Kidney (tissue), 14 donors: Measurements from ENCODE around the gene RHOC. TPM values are rescaled to one million over a fixed set of nuclear protein-coding genes. Genes with fewer than 3 reads are reported as not detected.

ENCODE experiments used
- DNase-seq, 5 donors: peaks; one replicate each; pipeline ENCODE4 v3.0.0-alpha.2; 2013 to 2020
- FAIRE-seq: peaks from 2 replicates; lab custom pipeline; 2012; peaks lifted over from hg19 to GRCh38; lab: Jason Lieb, UNC
- H3K27ac ChIP-seq, 2 donors: one replicate each; pipeline ENCODE4 v1.7.0; 2013; ENCODE audit warnings: low read depth in 2 of 2, low read length in 2 of 2, inconsistent platforms in 1 of 2
- H3K27me3 ChIP-seq: one replicate; pipeline ENCODE4 v1.7.1; 2013; ENCODE audit warnings: low read length, inconsistent platforms; ENCODE audit not compliant: control insufficient read depth, insufficient read depth
- H3K36me3 ChIP-seq, 3 donors: one replicate each; pipeline versions ENCODE4 v1.7.0 to v1.7.1; 2013; ENCODE audit warnings: low read length in 3 of 3, control low read depth in 1 of 3, inconsistent platforms in 1 of 3; ENCODE audit not compliant: insufficient read depth in 3 of 3, control insufficient read depth in 2 of 3
- H3K4me1 ChIP-seq, 3 donors: one replicate each; pipeline versions ENCODE4 v1.7.0 to v1.7.1; 2013; ENCODE audit warnings: low read length in 3 of 3, inconsistent platforms in 1 of 3, low read depth in 1 of 3; ENCODE audit not compliant: control insufficient read depth in 2 of 3, insufficient read depth in 2 of 3
- H3K4me3 ChIP-seq, 3 donors: one replicate each; pipeline versions ENCODE4 v1.7.0 to v1.8.1; 2013; ENCODE audit warnings: low read length in 3 of 3, control low read depth in 1 of 3, inconsistent platforms in 1 of 3
- H3K9ac ChIP-seq, 3 donors: one replicate each; pipeline versions ENCODE4 v1.7.0 to v1.7.1; 2013; ENCODE audit warnings: low read length in 3 of 3, control low read depth in 1 of 3, inconsistent platforms in 1 of 3
- H3K9me3 ChIP-seq, 3 donors: one replicate each; pipeline versions ENCODE4 v1.7.0 to v1.7.1; 2013; ENCODE audit warnings: low read length in 3 of 3, control low read depth in 1 of 3, inconsistent platforms in 1 of 3; ENCODE audit not compliant: control insufficient read depth in 2 of 3, insufficient read depth in 1 of 3
- intact Hi-C: fragments of 100-400 bp; cut with DNase I; formaldehyde crosslinking; loops from one replicate; pipeline ENCODE4 v1.11.1; 2022
- polyA plus RNA-seq: library from polyadenylated mRNA; stranded (reverse); fragments of 350-450 nt; fragmentation: Illumina TruSeq; extraction: RNeasy Lipid Tissue Mini Kit (QIAGEN cat#74804); gene quantifications from one replicate; pipeline ENCODE4 v1.2.3, GENCODE V29; 2014; ENCODE audit warnings: low read depth, low replicate concordance; ENCODE audit not compliant: insufficient read depth
- total RNA-seq: library from RNA; stranded (reverse); fragmentation: NEBNext Ultra II Directional; extraction: Animal tissue kit (Norgen Biotek cat#: 25700); gene quantifications from one replicate; pipeline ENCODE4 v1.2.1, GENCODE V29; 2021
- TF ChIP-seq, protein P1 (sequence below): IDR thresholded peaks from 3 replicates; pipeline ENCODE4 v1.5.1; 2012; ENCODE audit warnings: mild to moderate bottlenecking, moderate library complexity, borderline replicate concordance; ENCODE audit not compliant: insufficient read depth; ENCODE audit errors: extremely low read depth
- donor health status: control.
- donor health status: control.
- donor health status: control.
- donor health status: control.
- donor health status: control.
- donor health status: DM: yes; HTN: yes; CAD: no.
- donor health status: Normal renal cell carcinoma (clear cell type).

The RHOC gene
- total and polyA plus RNA-seq, 2 donors from 2014 or later = 270 to 501 TPM

DNA sequence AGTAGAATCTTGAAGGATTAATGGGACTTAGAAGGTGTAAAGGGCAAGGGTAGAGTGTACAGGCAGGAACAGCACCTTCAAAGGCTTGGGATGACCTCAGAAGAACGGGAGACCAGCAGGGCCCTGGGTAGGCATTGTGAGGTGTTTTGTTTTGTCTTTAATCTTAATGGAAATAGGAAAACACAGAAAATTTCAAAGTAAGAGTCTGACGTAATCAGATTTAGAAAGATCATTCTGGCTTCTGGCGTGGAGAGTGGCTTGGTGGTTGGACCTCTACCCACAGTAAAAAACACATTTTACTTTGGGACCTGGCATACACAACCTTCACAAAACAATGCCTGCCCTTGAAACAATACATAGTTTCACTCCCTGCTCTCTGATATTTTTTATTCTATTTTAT is 28.3 kb downstream of the RHOC start:
- H3K4me3 ChIP-seq = no peak overlapping the region
- no peak overlapping the region for H3K9ac ChIP-seq
- H3K9me3 ChIP-seq = no peaks in the 10 kb centered on the region
- intact Hi-C loops = no loop called here
- H3K27me3 ChIP-seq = no peaks in the 10 kb centered on the region
- no peak for DNase-seq
- no peak overlapping the region for H3K27ac ChIP-seq
- peaks cover 0 to 4% (median 0%) of the 10 kb centered on the region in 3 donors for H3K36me3 ChIP-seq
- peaks cover 7 to 14% (median 9%) of the 10 kb centered on the region in 3 donors for H3K4me1 ChIP-seq
- no peak for FAIRE-seq
- TF ChIP-seq, protein P1, sequence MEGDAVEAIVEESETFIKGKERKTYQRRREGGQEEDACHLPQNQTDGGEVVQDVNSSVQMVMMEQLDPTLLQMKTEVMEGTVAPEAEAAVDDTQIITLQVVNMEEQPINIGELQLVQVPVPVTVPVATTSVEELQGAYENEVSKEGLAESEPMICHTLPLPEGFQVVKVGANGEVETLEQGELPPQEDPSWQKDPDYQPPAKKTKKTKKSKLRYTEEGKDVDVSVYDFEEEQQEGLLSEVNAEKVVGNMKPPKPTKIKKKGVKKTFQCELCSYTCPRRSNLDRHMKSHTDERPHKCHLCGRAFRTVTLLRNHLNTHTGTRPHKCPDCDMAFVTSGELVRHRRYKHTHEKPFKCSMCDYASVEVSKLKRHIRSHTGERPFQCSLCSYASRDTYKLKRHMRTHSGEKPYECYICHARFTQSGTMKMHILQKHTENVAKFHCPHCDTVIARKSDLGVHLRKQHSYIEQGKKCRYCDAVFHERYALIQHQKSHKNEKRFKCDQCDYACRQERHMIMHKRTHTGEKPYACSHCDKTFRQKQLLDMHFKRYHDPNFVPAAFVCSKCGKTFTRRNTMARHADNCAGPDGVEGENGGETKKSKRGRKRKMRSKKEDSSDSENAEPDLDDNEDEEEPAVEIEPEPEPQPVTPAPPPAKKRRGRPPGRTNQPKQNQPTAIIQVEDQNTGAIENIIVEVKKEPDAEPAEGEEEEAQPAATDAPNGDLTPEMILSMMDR = no peak

DNA sequence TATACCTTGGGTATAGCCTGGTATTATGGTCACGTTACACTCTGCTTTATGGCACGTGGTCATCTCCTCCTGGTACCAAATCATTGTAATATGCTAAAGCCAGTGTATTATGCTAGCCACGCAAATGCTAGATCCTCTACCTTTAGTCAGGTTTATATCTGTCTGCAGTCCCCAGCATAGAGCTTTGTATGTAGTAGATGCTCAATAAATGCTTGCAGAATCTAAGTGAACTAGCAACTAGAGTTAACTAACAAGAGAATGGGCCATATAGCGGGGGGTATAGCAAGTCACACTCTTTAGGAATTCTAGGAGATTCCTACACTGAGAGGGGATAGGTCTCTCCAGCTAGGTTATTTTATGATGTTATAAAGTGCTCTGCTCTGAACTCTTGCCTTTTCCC is 29.4 kb downstream of the RHOC start:
- H3K36me3 ChIP-seq = peaks cover 0 to 4% (median 0%) of the 10 kb centered on the region in 3 donors
- no peaks in the 10 kb centered on the region for H3K9me3 ChIP-seq
- H3K9ac ChIP-seq = no peak overlapping the region
- peaks cover 9 to 16% (median 9%) of the 10 kb centered on the region in 3 donors for H3K4me1 ChIP-seq
- FAIRE-seq (no peak), DNase-seq (no peak)
- no peaks in the 10 kb centered on the region for H3K27me3 ChIP-seq
- no peak overlapping the region for H3K27ac ChIP-seq
- TF ChIP-seq, protein P1 = no peak
- intact Hi-C loops = no loop called here
- no peak overlapping the region for H3K4me3 ChIP-seq

DNA sequence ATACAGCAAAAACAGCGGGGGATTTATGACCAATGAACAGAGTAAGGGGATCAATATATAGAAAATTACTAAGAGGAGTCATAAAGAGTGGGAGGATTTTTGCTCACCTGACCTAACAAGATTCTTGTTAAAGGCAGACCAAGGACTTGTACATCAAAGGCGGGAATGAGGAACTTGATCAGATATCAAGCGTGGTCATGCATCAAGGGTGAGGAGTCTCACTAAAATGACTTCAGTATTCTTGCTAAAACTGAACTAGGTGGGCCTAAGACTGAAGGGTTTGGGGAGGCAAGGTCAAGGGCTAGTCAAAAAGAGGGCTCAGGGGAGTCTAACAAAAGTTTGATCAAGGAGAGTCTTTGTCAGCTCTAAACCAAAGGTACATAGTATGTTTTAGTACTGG is 30.4 kb downstream of the RHOC start:
- intact Hi-C loops = no loop called here
- no peaks in the 10 kb centered on the region for H3K27me3 ChIP-seq
- peaks cover 0 to 5% (median 0%) of the 10 kb centered on the region in 3 donors for H3K36me3 ChIP-seq
- H3K9me3 ChIP-seq = no peaks in the 10 kb centered on the region
- peaks cover 9 to 16% (median 9%) of the 10 kb centered on the region in 3 donors for H3K4me1 ChIP-seq
- FAIRE-seq = no peak
- H3K27ac ChIP-seq = no peak overlapping the region
- TF ChIP-seq, protein P1 = no peak
- H3K9ac ChIP-seq = no peak overlapping the region
- DNase-seq = peak in 2 of 5 donors; percentile 16 to 18
- H3K4me3 ChIP-seq = no peak overlapping the region
